Neural progenitor cell (in vitro differentiated cells): Measurements from ENCODE around the gene PPP1R9A.

Source experiments
- EZH2 ChIP-seq: fragments of 200-600 bp; sonication (generic); IDR thresholded peaks from 2 replicates; pipeline ENCODE4 v1.6.1; 2017; ENCODE audit warnings: antibody characterized with exemption, mild to moderate bottlenecking, moderate library complexity
- TF ChIP-seq, protein P1 (sequence below): fragments of 200-600 bp; sonication (generic); IDR thresholded peaks from 2 replicates; pipeline ENCODE4 v1.5.1; 2017; ENCODE audit warnings: antibody characterized with exemption, mild to moderate bottlenecking

DNA sequence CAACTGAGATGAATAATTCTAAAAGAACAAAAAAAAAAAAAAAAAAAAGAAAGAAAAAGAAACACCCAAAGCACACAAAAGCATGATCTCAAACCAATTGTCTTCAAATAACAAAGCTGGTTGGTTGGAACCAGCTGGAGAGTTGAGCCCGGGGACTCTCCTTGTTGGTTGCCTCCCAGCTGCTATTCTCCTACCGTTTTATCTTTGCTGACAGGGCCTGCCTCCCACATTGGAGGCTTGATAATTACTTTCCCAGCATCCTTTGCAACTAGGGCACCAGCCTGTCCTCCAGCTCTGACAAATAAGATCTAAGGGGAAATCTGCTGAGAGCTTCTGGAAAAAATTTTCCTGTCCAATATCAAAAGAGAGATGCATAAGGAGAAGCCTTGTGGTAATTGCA, 410.2 kb downstream of the PPP1R9A start:
- TF ChIP-seq, protein P1, sequence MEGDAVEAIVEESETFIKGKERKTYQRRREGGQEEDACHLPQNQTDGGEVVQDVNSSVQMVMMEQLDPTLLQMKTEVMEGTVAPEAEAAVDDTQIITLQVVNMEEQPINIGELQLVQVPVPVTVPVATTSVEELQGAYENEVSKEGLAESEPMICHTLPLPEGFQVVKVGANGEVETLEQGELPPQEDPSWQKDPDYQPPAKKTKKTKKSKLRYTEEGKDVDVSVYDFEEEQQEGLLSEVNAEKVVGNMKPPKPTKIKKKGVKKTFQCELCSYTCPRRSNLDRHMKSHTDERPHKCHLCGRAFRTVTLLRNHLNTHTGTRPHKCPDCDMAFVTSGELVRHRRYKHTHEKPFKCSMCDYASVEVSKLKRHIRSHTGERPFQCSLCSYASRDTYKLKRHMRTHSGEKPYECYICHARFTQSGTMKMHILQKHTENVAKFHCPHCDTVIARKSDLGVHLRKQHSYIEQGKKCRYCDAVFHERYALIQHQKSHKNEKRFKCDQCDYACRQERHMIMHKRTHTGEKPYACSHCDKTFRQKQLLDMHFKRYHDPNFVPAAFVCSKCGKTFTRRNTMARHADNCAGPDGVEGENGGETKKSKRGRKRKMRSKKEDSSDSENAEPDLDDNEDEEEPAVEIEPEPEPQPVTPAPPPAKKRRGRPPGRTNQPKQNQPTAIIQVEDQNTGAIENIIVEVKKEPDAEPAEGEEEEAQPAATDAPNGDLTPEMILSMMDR = no peak
- TF ChIP-seq EZH2 = no peak
